Activated effector memory CD4-positive, alpha-beta T cell treated with anti-CD3 and anti-CD28 coated beads, Interleukin-2, amount 50 U/mL, for 16 hours (primary cell): ENCODE data around the gene ATE1.

Experiments
- DNase-seq: peaks from one replicate; pipeline ENCODE4 v3.0.0-alpha.2; 2020

Gene ATE1

GRCh38 chr10:121865554-121865953 lies 62.3 kb downstream of the ATE1 start:
- no peak for DNase-seq

- no peak for DNase-seq
These were observed 63.2 kb downstream of the ATE1 start for GRCh38 chr10:121864653-121865052.

- DNase-seq: no peak
These were observed 63.7 kb downstream of the ATE1 start for GRCh38 chr10:121864168-121864567.

- DNase-seq: no peak
These were observed 65.2 kb downstream of the ATE1 start for GRCh38 chr10:121862649-121863048.

- no peak for DNase-seq
These were observed 65.8 kb downstream of the ATE1 start for GRCh38 chr10:121862042-121862441.

- DNase-seq: no peak
These were observed 67.0 kb downstream of the ATE1 start for GRCh38 chr10:121860810-121861209.

- DNase-seq: no peak
These were observed 72.9 kb downstream of the ATE1 start for GRCh38 chr10:121854809-121855445.

GRCh38 chr10:121853950-121854349 lies 73.9 kb downstream of the ATE1 start:
- DNase-seq: no peak

GRCh38 chr10:121851786-121852185 lies 76.0 kb downstream of the ATE1 start:
- DNase-seq: no peak

GRCh38 chr10:121848082-121848481 lies 79.7 kb downstream of the ATE1 start:
- DNase-seq: no peak

GRCh38 chr10:121846555-121846954 lies 81.3 kb downstream of the ATE1 start:
- no peak for DNase-seq

GRCh38 chr10:121845044-121845784 lies 82.6 kb downstream of the ATE1 start:
- DNase-seq: no peak

- DNase-seq: no peak
These were observed 83.3 kb downstream of the ATE1 start for GRCh38 chr10:121844537-121844936.

GRCh38 chr10:121843379-121843778 lies 84.5 kb downstream of the ATE1 start:
- no peak for DNase-seq

GRCh38 chr10:121841862-121842261 lies 86.0 kb downstream of the ATE1 start:
- DNase-seq: no peak

- no peak for DNase-seq
These were observed 88.9 kb downstream of the ATE1 start for GRCh38 chr10:121838931-121839330.

- DNase-seq: no peak
These were observed 89.7 kb downstream of the ATE1 start for GRCh38 chr10:121838149-121838548.

- no peak for DNase-seq
These were observed 91.7 kb downstream of the ATE1 start for GRCh38 chr10:121836171-121836570.

GRCh38 chr10:121835376-121835775 lies 92.5 kb downstream of the ATE1 start:
- DNase-seq: no peak

GRCh38 chr10:121834757-121835156 lies 93.1 kb downstream of the ATE1 start:
- no peak for DNase-seq

GRCh38 chr10:121833387-121833786 lies 94.4 kb downstream of the ATE1 start:
- no peak for DNase-seq

GRCh38 chr10:121832647-121833046 lies 95.2 kb downstream of the ATE1 start:
- no peak for DNase-seq

- no peak for DNase-seq
These were observed 96.1 kb downstream of the ATE1 start for GRCh38 chr10:121831777-121832176.

- DNase-seq: no peak
These were observed 96.6 kb downstream of the ATE1 start for GRCh38 chr10:121831237-121831636.

GRCh38 chr10:121830101-121830500 lies 97.7 kb downstream of the ATE1 start:
- DNase-seq: no peak
